GM10847 (cell line): ENCODE results near the gene MRPL2.

Experiments
- POLR2A ChIP-seq: IDR thresholded peaks from 2 replicates; pipeline ENCODE4 v1.6.1; 2011; ENCODE audit not compliant: insufficient read length; ENCODE audit errors: extremely low read depth

The MRPL2 gene

GRCh38 chr6:43019152-43019551, 40.1 kb downstream of the MRPL2 start:
- TF ChIP-seq POLR2A, result no peak

- no peak for TF ChIP-seq POLR2A
Measured at GRCh38 chr6:43016943-43017334, 42.3 kb downstream of the MRPL2 start.

- no peak for TF ChIP-seq POLR2A
Measured at GRCh38 chr6:43016176-43016942, 42.9 kb downstream of the MRPL2 start.

GRCh38 chr6:43014434-43014909, 44.8 kb downstream of the MRPL2 start:
- no peak for TF ChIP-seq POLR2A

- TF ChIP-seq POLR2A, result peak; percentile 26
Measured at GRCh38 chr6:43013843-43014433, 45.3 kb downstream of the MRPL2 start, which contains the start of the genes KLHDC3 and MEA1. TSS of gene KLHDC3 (plus strand) at chr6:43014249. CDS start at chr6:43017193, 2,944 bp downstream. TSS of gene MEA1 (minus strand) at chr6:43013946. CDS start at chr6:43013813, 133 bp downstream.

GRCh38 chr6:43013097-43013842, 46.0 kb downstream of the MRPL2 start:
- TF ChIP-seq POLR2A, result no peak

GRCh38 chr6:43012364-43012763, 46.9 kb downstream of the MRPL2 start:
- no peak for TF ChIP-seq POLR2A

GRCh38 chr6:43011207-43011606, 48.0 kb downstream of the MRPL2 start:
- no peak for TF ChIP-seq POLR2A

GRCh38 chr6:43009124-43009523, 50.1 kb downstream of the MRPL2 start:
- no peak for TF ChIP-seq POLR2A

- no peak for TF ChIP-seq POLR2A
Measured at GRCh38 chr6:43007126-43007525, 52.1 kb downstream of the MRPL2 start.

- TF ChIP-seq POLR2A, result no peak
Measured at GRCh38 chr6:43006251-43006650, 53.0 kb downstream of the MRPL2 start.

GRCh38 chr6:43005844-43006243, 53.4 kb downstream of the MRPL2 start:
- no peak for TF ChIP-seq POLR2A
